HG03521 (cell line): ENCODE data around the gene MMP14.

Experiments
- ATAC-seq: cut with Tn5 transposase; IDR thresholded peaks from one replicate; pipeline ENCODE4 v1.9.1; 2021; ENCODE audit warnings: mild to moderate bottlenecking, moderate library complexity; ENCODE audit not compliant: unreplicated experiment

MMP14 gene

DNA sequence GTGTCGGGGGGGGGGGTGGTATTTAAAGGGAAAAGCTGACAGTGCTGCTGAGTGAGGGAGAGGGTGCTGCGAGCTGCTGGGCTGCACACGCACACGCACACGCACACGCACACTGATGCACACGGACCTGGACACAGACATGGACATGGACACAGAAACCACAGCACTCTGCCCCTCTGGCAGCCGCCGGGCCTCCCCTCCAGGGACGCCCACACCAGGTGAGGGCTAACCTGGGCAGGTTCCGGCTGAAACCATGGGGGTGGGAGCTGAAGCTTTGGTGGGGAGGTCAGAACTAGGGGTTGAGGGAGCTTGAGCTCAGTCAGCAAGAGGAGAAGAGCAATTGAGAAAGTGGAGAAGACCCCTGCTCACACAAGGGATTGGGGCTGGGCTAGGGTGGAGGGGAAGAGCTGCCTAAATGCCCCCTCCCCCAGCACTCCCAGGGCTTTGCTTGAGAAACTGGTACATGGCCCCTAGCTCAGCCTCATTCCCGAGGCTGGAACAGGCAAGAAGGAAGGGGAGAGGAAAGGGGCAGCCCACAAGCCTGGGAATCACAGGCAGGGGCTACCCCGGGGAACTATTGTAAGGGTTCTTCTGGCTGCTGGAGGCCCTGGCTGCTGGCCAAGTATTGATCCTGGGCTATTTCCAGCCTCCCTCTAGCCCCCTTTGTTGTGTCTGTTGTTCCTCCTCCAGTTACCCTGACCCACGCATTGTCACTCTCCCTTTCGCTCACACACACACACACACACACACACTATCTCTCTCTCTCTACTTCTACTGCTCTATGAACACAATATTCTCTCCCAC lies 47.0 kb downstream of the MMP14 start, which contains the start of gene REM2:
REM2 (plus strand) TSS at position 50 of the 804 bp plus-strand sequence; CDS start at position 116, 66 bp downstream.
- no peak for ATAC-seq

DNA sequence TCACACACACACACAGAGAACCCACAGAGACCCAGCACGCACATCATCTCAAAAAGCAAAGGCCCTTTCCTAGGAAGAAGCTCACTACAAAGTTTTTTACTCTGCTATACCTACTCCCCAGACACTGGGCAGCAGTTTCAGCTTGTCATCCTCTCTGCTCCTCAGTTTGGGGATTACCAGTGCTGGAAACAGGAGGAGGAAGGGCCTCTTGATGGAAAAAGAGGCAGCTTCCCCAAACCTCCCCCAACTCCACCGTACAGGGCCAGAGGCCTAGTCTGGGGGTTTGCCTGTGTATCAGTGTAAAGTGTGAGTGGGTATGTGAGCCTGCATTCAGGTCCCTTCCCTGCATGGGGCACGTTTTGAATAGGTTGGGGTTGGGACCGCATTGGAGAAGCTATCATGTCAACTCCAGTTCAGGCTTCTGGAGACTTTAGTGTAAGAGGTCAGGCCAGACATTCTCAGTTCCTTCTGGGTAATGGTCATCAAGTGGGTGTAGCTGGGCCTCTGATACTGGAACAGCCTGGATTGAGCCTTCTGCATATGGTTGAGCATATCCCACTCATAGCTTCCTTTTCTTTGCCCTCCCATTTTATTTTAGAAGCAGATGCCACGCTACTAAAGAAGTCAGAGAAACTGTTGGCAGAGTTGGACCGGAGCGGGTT lies 47.8 kb downstream of the MMP14 start:
- ATAC-seq, result no peak

DNA sequence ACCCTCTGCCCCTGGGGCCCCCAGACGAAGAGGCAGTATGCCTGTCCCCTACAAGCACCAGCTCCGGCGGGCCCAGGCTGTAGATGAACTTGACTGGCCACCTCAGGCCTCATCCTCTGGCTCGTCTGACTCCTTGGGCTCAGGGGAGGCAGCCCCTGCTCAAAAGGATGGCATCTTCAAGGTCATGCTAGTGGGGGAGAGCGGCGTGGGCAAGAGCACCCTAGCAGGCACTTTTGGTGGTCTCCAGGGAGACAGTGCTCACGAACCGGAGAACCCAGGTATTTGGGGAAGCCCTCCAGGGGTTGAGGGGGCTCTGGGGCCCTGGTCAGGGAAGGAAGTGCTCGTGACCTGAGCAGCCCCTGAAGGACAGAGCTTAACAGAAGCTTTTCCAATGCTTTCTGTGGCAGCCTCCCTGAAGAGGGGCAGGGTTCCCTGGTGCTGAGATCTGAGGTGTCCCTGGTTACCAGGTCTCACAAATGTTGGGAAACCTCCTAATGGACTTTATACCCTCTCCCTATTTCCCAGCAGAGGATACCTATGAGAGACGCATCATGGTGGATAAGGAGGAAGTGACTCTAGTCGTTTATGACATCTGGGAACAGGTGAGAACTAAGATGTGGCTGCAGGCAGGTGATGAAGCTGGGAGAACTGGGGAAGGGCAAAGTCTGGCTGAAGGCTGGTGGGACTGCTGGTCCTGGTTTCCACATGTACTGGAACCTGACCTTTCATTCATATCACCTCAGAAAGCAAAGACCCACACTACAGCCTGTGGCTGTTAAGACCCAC lies 48.5 kb downstream of the MMP14 start:
- ATAC-seq, result no peak

DNA sequence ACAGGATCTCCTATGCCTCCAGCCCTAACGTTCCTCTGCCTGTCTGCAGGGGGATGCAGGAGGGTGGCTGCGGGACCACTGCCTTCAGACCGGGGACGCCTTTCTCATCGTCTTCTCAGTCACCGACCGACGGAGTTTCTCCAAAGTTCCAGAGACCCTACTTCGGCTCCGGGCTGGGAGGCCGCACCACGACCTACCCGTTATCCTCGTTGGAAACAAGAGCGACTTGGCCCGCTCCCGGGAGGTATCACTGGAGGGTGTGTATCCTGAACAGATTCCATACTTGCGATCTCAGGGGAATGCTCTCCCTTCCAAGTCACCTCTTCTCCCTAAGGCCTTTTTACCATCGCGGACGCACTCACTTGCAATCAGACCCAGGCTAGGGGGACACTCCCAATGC lies 49.6 kb downstream of the MMP14 start:
- ATAC-seq, result no peak

GRCh38 chr14:22886500-22887259 lies 50.3 kb downstream of the MMP14 start:
- peak; percentile 49 for ATAC-seq

DNA sequence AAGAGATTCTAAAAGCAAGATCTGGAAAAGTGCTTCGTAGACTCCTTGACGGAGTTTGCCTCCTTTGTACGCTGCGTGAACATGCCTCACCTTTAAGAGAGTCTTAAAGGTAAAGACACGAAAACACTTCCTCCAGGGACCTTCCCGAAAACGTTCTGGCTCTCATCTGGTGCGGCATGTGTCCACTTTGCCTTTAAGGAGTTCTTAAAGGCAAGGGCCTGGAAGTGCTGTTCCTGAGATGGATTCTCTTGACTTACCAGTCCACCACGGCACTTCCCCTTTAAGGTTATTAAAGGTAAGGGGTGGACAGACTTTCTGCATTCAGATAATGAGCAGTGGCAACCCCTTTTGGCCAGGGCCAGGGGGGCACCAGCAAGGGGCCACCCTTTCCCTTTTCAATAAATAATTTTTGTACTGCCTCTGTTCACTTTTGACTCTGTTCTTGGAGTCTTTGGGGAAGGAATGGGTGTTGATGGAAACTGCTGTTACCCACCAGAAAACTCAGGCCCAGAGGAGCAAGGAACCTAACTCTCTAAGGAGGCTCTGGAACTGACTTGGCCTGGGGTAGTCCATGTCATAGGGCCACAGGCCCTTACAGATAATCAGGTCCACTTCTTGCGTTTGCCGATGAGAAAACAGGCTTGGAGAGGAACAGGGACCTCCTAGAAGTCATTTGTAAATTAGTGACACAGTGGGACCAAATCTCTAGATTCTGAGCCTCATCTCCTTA lies 51.0 kb downstream of the MMP14 start:
- peak; percentile 29 for ATAC-seq

GRCh38 chr14:22887990-22888378 lies 51.6 kb downstream of the MMP14 start:
- peak; percentile 35 for ATAC-seq

- ATAC-seq, result no peak
Observed at GRCh38 chr14:22888662-22889061, 52.3 kb downstream of the MMP14 start.

- ATAC-seq, result no peak
Observed at GRCh38 chr14:22890416-22890815, 54.0 kb downstream of the MMP14 start.

DNA sequence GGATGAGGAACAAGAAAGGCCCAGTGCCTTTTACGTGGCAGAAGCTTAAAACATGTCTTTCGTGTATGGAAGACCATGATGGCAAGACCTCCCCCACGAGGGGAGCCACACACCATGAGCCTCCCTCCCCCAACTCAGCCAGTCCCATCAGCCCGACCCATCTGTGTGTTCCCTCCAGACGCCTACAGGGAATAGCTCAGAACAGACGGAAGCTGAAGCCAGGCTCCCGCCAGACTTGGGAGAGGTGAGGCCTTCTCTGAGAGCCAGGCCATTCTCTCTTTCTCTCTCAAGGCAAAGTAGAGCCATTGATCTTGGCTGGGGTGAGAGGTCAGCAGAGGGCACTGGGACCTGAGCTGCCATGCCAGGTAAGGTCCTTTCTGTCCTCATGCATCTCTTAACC lies 56.1 kb downstream of the MMP14 start:
- ATAC-seq, result no peak

- no peak for ATAC-seq
Observed at GRCh38 chr14:22893706-22894105, 57.3 kb downstream of the MMP14 start.

DNA sequence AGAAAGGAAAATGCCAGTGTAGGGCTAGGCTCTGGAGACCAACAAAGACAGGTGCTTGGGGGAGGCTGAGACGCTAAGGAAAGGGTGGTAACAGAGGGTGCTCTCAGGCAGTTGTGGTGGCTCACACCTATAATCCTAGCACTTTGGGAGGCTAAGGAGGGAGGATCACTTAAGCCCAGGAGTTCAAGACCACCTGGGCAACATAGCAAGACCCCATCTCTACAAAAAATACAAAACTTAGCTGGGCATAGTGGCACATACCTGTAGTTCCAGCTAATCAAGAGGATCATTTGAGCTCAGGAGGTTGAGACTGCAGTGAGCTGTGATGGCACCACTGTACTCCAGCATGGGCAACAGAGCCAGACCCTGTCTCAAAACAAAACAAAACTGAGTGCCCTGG lies 59.0 kb downstream of the MMP14 start:
- ATAC-seq, result no peak

GRCh38 chr14:22896356-22896755 lies 60.0 kb downstream of the MMP14 start:
- no peak for ATAC-seq

GRCh38 chr14:22896760-22897159 lies 60.4 kb downstream of the MMP14 start:
- no peak for ATAC-seq

DNA sequence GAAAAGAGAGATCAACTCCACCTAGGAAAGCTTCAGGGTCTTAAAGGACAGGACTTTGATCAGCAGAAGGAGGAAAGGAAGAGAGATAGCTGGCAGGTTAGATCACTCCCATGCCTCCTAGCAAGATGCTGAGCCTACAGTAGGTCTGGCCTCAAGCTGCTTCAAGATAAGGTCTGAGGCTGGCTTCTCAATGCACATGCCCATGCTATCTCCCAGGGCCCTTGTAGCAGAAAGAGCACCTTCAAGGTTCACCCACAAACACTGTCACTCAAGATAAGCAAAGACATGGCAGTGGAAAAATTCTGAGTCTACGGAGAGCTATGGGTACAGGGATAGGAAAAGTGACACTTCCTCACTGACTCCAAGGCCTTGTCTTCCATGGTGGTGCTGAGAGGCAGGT lies 61.0 kb downstream of the MMP14 start:
- ATAC-seq, result no peak
